ENCODE data around the gene LRRC23.

LRRC23 gene

DNA sequence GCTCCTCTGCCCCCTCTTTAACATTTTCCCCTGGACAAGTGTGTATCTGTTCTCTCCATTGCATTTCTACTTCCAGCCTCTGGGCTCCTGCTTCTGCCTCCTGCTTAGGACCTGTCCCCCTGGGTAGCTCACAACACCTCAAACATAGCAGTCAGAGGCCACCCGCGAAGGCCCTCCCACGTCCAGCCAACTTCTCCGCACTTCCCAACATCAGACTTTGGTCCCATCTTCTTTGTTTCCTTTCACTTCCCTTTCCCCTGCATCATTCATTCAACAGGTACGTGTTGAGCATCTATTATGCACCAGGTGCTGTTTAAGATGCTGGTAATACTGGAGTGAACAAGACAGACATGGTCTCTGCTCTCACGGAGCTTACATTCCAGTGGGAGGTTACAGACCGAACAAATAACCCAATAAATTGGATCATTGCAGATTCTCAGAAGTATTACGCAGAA is 42.3 kb downstream of the LRRC23 start:
- DNase-seq: no peak

DNA sequence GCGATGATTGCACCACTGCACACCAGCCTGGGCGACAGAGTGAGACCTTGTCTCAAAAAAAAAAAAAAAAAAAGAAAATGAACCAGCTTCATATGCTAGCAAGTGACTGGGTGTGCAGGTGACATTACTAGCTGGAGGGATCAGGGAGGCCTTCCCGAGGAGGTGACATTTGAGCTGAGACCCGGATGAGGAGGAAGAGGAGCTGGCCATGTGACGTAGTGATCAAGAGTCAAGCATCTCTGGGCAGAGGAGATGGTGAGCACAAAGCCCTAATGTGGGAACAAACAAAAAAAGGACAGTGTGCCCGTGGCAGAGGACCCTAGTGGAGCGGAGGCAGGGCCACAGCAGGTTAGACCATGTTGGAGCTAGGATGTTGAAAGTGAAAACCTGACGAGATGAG is 43.0 kb downstream of the LRRC23 start:
- DNase-seq: no peak

- no peak for DNase-seq
These were observed 44.4 kb downstream of the LRRC23 start for GRCh38 chr12:6948873-6949594.

DNA sequence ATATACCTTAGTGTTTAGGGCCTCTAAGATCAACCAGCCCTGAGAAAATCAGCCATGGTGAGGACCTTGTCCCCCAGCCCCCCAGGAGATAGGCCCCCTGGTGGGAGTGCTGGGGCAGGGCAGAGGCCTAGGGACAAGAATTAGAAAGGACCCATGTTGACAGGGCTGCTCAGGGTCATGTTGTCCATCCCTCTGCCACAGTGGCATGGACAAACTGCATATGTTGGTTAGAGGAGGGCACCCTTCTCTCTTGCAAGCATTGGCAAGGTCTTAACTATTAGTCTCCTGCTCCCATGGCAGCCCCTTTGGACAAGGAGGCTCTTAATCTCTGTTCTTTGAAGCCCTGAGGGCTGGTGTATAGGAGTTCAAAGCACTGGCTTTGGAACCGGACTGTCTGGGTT is 45.8 kb downstream of the LRRC23 start:
- no peak for DNase-seq

GRCh38 chr12:6950811-6951540 is 46.4 kb downstream of the LRRC23 start, which contains the start of gene PTPN6:
PTPN6 (plus strand) TSS chr12:6951356; CDS start chr12:6951513, 157 bp downstream.
- no peak for DNase-seq

DNA sequence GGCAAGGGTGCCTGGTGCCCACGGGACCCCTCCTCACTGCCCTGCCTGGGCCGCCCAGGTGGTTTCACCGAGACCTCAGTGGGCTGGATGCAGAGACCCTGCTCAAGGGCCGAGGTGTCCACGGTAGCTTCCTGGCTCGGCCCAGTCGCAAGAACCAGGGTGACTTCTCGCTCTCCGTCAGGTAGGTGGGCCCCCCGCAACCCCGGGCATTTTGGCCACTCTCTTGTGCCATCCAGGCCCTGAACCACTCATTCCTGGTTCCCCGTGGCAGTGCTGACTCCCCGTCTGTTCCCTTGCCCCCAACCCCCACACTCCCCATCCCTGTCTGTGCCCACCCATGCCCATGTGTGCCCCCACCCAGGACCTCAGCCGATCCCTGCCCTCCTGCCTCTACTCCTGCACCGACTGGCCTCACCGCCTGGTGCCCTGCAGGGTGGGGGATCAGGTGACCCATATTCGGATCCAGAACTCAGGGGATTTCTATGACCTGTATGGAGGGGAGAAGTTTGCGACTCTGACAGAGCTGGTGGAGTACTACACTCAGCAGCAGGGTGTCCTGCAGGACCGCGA is 47.0 kb downstream of the LRRC23 start:
- DNase-seq: no peak

DNA sequence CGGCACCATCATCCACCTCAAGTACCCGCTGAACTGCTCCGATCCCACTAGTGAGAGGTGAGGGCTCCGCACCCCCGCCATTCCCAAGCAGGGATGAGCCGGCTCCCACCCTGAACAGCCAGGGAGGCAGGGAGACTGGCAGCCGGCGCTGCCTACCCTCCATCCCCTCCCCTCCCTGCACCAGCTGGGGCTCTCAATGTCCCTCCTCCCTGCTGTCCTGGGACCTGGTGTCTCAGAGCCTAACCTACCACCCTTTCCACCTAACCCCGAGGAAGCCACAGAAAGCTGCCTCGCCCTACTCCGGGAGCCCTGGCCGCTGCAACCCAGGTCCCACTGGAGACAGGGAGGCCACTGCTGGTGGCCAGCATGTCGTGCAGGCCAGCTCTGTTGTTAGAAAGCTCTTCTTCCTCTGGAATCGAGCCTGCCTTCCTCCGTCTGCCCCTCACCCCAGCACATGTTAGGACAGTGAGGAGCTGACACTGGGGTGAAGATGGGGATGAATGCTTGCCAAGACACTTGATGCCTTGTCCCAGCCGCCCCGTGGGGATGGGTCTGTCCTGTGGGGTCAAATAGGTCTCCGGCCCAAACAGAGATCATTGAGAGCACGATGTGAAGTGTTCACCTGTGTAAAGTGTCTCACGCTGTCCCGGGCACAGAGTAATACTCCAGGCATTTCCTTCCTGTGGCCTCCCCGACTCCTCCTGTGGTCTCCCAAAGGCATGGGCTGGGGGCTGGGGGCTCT is 47.7 kb downstream of the LRRC23 start:
- DNase-seq: no peak

DNA sequence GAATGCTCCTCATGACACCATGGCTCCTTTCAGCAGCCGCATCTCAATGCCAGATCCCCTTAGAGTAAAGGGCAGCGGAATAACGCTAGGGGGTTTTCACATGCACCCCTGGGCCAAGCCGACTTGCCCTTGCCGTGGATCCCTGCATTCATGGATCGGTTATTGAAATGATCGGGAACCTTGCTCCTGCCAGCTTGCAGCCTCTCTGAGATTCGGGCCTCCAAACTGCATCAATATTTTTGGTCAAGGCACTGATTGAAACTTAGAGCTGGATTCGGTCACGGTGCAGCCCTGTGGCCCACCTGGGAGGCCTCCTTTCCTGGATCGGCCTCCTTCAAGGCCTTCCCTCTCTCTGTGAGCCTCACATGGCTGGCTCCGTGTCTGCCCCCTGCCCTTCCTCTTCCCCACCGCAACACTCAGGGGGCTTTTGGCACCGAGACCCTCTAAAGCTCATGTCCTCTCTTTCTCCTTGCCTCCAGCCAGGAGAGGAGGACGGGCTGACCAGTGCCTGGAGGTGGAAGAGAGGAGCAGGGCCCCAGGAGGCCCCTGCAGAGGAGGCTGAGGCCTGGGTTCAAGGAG is 48.3 kb downstream of the LRRC23 start:
- DNase-seq: no peak

DNA sequence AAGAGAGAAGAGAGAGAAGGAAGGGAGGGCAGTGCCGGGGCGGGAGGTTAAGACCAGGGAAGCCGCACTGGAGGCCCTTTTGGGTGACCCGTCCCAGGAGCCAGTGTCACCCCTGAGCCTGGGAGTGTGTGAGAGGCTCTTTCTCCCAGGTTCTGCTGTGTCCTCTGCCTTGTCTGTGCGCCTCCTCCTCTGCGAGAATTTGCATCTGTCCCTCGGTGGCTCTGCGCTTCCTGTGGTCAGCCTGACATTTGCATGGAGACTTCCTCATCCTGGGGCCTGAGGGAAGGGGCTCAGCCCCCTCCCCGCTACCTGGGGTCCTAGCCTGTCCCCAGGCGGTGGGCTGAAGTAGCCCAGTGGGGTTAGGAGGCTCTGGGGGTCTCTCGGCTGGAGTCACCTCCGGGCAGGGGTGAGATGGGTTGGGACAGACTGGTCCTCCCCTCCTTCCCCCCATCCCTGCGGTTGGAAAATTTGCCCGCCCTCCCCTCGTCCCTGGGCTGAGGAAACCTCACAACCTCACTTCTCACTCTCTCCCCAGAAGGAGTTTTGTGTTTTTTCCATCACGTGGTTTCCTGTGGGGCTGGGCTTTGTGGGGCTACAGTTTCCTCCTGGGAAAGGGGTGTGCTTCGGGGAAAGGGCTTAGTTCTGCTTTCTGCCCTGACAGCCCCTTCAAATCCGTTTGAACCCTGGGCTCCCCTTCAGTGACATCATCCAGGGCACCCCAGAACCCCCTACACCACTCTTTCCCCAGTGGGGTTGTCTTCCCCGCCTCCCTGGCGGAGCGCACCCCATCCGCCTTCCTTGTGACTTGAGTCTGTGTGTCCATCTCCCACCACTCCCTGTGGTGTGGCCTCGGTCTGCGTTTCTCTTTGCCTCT is 49.1 kb downstream of the LRRC23 start:
- no peak for DNase-seq

DNA sequence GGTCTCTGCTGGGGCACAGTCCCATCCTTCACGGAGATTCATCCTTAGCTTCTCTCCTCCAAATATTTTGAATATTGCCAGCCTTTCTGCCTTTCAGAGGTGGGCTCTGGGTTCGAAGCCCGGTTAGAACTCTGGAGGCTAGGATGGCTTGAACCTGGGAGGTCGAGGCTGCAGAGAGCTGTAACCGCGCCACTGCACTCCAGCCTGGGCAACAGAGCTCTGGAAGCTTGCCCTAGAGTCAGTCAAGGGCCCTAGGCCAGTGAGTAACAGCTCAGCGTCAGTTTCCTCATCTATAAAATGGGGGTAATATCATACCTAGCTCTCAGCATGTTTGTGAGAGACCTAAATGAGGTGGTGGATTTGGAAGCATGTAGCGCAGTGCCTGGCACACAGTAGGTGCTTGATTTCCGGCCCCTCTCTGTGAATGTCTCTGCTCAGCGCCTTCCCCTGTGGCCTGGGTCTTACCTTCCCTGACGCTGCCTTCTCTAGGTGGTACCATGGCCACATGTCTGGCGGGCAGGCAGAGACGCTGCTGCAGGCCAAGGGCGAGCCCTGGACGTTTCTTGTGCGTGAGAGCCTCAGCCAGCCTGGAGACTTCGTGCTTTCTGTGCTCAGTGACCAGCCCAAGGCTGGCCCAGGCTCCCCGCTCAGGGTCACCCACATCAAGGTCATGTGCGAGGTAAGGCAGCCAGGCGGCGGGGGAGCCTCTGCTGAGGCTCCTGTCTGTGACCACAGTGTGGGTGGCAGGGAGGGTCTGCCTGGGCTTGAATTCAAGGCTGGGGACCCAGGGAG is 49.9 kb downstream of the LRRC23 start:
- no peak for DNase-seq

DNA sequence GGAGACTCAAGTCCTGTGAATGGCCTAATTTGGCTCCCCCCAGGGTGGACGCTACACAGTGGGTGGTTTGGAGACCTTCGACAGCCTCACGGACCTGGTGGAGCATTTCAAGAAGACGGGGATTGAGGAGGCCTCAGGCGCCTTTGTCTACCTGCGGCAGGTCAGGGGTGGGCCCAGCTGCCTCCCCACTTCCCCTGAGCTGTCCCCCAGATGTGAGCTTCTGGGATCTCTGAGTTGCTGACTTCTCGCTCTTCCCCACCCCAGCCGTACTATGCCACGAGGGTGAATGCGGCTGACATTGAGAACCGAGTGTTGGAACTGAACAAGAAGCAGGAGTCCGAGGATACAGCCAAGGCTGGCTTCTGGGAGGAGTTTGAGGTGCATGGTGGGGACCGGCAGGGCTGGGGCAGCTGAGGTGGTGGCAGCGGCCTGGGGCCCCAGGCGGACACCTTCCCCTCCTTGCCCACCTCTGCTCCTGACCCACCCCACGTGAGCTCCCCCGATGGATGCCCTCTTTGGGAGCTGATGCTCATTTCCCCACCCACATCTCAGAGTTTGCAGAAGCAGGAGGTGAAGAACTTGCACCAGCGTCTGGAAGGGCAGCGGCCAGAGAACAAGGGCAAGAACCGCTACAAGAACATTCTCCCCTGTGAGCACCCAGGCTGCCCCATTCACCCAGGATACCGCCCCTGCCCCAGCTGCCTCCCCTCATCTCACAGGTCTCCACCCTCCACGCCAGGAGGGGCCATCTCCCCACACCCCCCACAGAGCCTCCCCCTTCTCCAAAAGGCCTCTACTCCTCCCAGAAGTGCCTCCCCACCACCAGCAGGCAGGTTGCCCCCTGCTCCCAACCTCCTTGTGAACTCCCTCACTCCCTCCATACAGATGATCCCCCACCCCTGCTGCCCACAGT is 50.7 kb downstream of the LRRC23 start:
- DNase-seq: no peak

- DNase-seq: no peak
These were observed 51.6 kb downstream of the LRRC23 start for GRCh38 chr12:6956021-6956727.

- no peak for DNase-seq
These were observed 52.6 kb downstream of the LRRC23 start for GRCh38 chr12:6957151-6957701.

GRCh38 chr12:6957741-6958608 is 53.4 kb downstream of the LRRC23 start:
- DNase-seq: no peak

DNA sequence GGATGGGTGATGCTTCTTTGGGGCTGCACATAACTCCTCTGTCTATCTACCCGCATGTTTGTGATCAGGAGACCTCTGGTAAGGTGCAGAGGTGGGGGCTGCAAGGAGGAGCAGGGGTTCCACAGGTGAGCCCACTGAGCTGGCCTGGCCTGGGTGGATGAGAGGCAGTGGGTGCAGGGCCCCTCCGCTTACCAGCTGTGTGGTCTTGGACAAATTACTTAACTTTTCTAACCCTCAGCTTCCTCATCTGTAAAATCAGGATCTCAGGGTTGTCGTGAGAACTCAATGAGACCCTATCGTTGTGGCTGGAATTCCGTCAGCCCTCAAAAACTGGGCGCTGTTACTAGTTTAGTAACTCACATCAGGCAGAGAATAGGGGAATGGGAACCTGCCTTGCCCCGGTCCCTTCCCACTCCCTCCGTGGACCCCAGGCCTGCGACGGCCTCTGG is 54.0 kb downstream of the LRRC23 start:
- no peak for DNase-seq

GRCh38 chr12:6959058-6959804 is 54.6 kb downstream of the LRRC23 start:
- no peak for DNase-seq

Data from DMS79 (cell line).